Activated naive CD4-positive, alpha-beta T cell treated with anti-CD3 and anti-CD28 coated beads, Interleukin-2, amount 50 U/mL, for 72 hours (primary cell): ENCODE data around the gene OSBPL1A. TPM values are rescaled to one million over a fixed set of nuclear protein-coding genes. Genes with fewer than 3 reads are reported as not detected.

Source experiments
- ATAC-seq, 2 donors: fragments of 150-1000 bp; cut with Tn5 transposase; 2 replicates each; pipeline ENCODE4 v1.10.0; 2021; ENCODE audit warnings: mild to moderate bottlenecking in 2 of 2, moderate library complexity in 2 of 2
- DNase-seq, 2 donors: peaks; one replicate each; pipeline ENCODE4 v3.0.0; 2021 to 2022; ENCODE audit warnings: low spot score in 2 of 2
- H3K27ac Mint-ChIP-seq, 2 donors: one replicate each; pipeline ENCODE4 v1.8.0; 2022; ENCODE audit warnings: mild to moderate bottlenecking in 2 of 2, mixed read lengths in 2 of 2
- H3K36me3 Mint-ChIP-seq, 2 donors: one replicate each; pipeline ENCODE4 v1.8.0; 2022; ENCODE audit warnings: mixed read lengths in 2 of 2
- H3K9me3 Mint-ChIP-seq, 2 donors: one replicate each; pipeline ENCODE4 v1.8.0; 2022; ENCODE audit warnings: mixed read lengths in 2 of 2
- total RNA-seq, 2 donors: library from RNA; stranded (reverse); gene quantifications; one replicate each; pipeline ENCODE4 v1.2.3, GENCODE V29; 2022

The OSBPL1A gene
- total RNA-seq, 2 donors from 2014 or later: 2.3 to 5.4 TPM

DNA sequence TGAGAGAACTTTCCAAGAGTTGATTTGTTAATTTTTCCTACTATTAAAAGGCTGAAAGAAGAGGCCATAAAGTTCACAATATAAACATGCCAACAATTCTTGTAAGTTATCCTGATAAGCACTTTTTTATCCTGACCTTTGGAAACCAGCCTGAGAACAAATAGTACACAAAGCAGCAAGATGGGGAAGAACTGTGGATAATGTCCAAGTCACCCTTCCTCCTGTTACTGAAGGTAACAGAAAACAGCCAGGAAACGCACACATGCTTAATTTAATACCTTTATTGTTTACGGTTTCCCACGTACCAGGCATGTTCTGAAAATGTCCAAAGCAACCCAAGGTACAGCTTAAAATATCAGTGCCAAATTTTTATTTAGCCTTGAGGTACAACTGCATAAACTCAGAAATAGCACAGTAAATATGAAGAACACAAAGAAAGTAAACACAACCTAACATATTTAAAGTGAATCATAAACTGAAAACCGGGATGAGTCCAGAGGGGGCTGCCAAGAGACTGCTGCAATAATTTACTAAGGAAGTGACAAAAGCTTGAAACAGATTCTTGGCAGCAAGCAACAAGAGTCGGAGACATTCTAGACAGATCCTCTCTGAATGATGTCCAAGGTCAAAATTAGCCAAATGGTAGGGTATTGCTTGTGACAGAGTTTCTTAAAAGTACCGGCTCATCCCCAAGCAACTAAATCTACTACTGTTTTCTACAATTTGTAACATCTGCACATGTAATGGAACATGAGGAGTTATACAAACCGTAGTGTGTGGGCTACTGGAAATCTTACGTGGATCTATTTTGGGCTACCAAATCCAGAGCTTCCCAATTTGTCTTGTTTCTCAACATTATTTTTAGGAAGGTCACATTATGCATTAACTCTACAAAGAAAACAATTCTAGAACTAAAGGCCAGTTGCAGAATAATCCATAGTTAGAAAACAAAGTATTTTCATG is 165.6 kb downstream of the OSBPL1A start:
- H3K9me3 Mint-ChIP-seq: no peaks in the 10 kb centered on the region
- no peak for DNase-seq
- H3K27ac Mint-ChIP-seq: no peak overlapping the region
- ATAC-seq: no peak
- no peaks in the 10 kb centered on the region for H3K36me3 Mint-ChIP-seq

DNA sequence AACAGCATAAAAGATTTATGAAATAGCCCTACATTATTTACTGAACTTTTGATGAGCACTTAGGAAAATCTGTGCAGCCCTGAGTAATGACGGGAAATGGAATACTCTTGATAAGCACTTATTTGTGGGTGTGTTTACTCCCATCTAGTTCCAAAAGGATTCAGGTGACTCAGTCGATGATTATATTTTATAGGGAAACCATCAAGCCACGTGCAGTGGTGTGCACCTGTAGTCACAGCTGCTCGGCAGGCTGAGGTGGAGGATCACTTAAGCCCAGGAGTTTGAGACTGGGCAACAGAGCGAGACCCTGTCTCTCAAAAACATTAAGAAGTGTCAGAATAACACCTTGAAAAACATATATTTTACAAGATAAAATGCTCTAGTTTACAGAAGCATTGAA is 166.9 kb downstream of the OSBPL1A start:
- ATAC-seq (no peak), DNase-seq (no peak)
- no peaks in the 10 kb centered on the region for H3K9me3 Mint-ChIP-seq
- no peaks in the 10 kb centered on the region for H3K36me3 Mint-ChIP-seq
- H3K27ac Mint-ChIP-seq: no peak overlapping the region

DNA sequence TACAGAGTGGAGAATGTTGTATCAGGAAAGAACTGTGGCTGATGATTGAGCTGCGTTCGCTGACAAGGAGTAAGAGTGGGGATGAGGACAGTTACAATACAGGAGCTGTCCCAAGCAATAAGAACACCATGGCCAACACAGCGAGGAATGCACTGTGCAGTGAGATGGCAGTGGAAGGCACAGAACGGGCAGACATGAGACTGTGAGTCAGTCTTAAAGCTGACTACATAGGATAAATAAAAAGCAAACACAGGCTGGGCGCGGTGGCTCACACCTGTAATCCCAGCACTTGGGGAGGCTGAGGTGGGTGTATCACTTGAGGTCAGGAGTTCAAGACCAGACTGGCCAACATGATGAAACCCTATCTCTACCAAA is 169.0 kb downstream of the OSBPL1A start:
- no peaks in the 10 kb centered on the region for H3K9me3 Mint-ChIP-seq
- no peaks in the 10 kb centered on the region for H3K36me3 Mint-ChIP-seq
- no peak overlapping the region for H3K27ac Mint-ChIP-seq
- ATAC-seq: no peak
- no peak for DNase-seq

DNA sequence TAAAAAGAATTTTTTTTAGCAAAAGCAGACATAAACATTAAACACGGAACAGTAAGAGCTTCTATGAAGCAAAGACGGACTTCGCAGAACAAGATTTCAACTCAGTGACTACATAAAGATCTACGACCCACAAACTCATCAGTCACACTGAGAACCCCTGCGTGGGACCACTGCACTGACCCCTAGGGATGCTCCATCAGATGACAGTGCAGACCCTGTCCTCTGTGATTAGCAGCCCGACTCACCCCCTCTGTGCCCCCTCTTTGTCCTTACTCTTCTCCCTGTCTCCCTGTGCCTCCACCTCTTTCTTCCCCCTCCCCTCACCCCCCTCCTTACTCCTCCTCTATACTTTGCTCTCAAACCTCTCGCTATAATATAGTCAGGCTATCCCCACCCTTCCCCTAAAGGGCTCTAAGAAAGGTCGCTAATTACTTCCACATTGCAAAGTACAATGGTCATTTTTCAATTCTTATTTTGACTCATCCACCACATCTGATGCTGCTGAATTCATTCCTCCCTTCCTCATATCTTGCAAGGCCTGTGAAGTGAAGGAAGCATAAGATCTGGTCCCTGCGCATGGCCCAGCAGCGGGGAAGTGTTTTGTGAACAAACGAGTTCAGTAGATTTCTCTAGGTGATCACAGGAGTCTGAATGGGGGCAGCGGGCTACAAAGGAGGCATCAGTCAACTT is 169.5 kb downstream of the OSBPL1A start:
- ATAC-seq: no peak
- no peak overlapping the region for H3K27ac Mint-ChIP-seq
- H3K9me3 Mint-ChIP-seq: no peaks in the 10 kb centered on the region
- DNase-seq: no peak
- H3K36me3 Mint-ChIP-seq: no peaks in the 10 kb centered on the region

DNA sequence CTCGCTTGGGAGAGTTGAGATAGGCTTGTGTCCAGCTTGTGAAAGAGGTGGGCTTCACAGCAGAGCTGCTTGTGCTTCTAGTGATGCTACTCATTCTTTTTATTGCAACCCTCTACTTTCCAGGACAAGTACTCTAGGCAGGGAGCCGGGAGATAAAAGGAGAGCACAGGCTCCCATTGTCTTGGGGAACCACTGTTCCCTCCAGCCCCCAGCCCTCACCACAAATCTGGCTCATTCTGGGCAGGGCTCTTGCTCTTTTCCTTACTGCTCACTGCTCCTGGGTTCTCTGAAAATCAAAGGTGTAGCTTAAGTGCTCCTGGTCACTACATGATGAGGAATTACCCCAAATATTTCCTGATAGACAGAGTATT is 177.3 kb downstream of the OSBPL1A start:
- DNase-seq: no peak
- H3K9me3 Mint-ChIP-seq: no peaks in the 10 kb centered on the region
- H3K36me3 Mint-ChIP-seq: no peaks in the 10 kb centered on the region
- no peak for ATAC-seq
- H3K27ac Mint-ChIP-seq: no peak overlapping the region

DNA sequence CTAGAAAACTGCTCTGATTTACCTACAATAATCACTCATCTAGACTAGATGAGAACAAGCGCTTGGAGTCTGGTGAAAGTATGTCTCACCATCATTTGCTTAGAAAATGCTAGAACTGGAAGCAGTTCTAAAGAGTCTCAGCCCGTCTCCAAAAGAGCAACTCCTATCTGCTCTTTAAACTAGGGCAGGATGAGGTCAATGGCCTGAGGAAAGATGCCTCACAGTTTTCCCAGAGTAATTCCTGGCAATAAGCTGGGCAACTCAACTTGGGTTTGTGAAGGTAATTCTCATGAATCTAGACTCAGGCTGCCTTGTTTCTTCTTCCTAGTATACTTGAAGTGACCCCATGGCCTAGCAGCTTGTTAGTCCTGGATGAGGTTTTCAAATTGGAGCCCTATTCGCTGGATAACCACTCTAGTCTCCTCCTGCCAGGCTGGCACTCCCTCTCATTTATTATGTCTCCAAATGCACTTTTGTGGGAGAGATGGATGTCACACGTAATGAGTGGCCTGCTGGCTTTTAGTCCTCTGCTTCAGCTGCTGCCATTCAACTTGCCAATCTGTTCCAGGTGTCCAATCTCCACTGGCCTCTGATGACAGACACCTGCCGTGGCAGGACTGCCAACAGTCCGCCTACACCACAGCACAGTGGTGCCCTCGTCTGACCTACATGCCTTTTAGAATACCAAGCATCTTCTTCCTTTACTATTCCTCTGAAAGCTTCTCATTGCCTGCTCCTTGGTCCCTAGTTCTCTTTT is 177.9 kb downstream of the OSBPL1A start:
- Mint-ChIP-seq H3K9me3 (no peaks in the 10 kb centered on the region), H3K36me3 (no peaks in the 10 kb centered on the region), H3K27ac (no peak overlapping the region)
- ATAC-seq (no peak), DNase-seq (no peak)

DNA sequence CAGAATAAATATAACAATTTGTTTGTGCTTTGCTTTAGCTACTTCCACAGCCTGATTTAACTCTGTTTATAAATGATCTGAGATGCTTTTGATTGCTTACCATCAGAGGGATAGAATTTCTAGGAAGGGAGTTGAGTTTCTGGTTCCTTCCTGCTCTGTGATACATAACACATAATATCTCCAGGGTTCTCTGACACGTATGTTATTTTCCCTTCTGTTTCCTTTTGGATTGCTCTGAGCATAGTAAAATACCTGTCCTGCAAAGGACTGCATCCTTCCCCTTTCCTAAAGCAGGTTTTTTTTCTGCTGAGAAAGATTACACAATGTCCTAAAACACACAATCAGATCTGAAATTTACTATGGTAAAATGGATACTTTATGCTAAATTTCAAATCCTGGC is 182.7 kb downstream of the OSBPL1A start:
- Mint-ChIP-seq H3K27ac (no peak overlapping the region), H3K9me3 (no peaks in the 10 kb centered on the region), H3K36me3 (no peaks in the 10 kb centered on the region)
- no peak for ATAC-seq
- DNase-seq: no peak

DNA sequence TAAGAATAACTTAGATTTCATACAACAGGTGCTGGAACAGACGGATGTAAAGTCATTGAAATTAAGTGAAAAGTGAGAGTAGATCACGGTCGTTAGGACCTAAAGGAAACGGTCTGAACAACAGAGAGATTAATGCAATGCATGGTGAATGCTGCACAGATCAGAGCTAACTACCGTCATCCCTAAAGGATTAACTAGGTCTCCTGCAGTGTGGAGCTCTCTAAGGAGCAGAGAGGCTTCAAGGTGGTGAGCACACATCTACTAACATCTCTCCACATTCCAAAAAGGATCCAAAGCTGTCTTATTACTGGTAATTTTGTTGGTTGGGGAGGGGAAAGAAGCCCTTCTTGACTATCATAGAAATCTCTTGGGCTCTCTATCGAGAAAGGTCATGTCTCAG is 183.5 kb downstream of the OSBPL1A start:
- Mint-ChIP-seq H3K36me3 (no peaks in the 10 kb centered on the region), H3K9me3 (no peaks in the 10 kb centered on the region), H3K27ac (no peak overlapping the region)
- ATAC-seq: no peak
- DNase-seq: no peak

DNA sequence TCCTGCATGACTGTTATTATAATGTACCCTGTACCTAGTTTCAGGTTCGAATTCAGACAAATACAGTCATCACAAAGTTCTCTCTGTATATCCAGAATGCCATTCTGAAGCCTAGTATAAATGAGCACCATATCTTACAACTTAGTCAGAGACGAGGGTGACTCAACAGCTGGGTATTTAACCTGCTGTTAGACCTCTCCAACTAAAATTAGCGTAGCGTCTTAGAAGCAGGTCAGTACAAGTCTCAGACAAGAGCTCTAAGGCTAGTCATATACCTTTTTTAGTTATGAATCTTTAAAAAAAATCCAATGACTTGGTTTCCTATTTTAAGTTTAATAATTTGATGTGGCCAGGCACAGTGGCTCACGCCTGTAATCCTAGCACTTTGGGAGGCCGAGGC is 184.7 kb downstream of the OSBPL1A start:
- ATAC-seq: no peak

DNA sequence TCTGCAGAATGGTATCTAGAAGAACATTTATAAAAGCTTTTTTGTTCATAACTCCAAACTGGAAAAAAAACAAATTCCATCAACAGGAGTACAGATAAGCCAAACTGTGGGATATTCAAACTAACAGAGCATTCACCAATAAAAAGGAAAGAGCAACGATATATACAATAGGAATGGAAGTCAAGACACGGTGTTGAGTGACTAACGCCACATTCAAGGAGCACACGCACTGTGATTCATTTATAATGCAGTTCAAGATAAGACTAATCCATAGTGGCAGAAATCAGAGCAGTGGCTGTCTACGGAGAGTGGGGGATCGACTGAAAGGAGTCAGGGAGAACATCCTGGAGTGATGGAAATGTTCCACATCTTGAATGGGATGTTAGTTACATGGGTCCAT is 188.1 kb downstream of the OSBPL1A start:
- H3K36me3 Mint-ChIP-seq: no peaks in the 10 kb centered on the region
- H3K27ac Mint-ChIP-seq: no peak overlapping the region
- DNase-seq (no peak), ATAC-seq (no peak)
- no peaks in the 10 kb centered on the region for H3K9me3 Mint-ChIP-seq

More for the DNA sequence above, 184.7 kb downstream of the OSBPL1A start:
- DNase-seq: no peak
- H3K27ac Mint-ChIP-seq: no peak overlapping the region
- H3K36me3 Mint-ChIP-seq: no peaks in the 10 kb centered on the region
- H3K9me3 Mint-ChIP-seq: no peaks in the 10 kb centered on the region

DNA sequence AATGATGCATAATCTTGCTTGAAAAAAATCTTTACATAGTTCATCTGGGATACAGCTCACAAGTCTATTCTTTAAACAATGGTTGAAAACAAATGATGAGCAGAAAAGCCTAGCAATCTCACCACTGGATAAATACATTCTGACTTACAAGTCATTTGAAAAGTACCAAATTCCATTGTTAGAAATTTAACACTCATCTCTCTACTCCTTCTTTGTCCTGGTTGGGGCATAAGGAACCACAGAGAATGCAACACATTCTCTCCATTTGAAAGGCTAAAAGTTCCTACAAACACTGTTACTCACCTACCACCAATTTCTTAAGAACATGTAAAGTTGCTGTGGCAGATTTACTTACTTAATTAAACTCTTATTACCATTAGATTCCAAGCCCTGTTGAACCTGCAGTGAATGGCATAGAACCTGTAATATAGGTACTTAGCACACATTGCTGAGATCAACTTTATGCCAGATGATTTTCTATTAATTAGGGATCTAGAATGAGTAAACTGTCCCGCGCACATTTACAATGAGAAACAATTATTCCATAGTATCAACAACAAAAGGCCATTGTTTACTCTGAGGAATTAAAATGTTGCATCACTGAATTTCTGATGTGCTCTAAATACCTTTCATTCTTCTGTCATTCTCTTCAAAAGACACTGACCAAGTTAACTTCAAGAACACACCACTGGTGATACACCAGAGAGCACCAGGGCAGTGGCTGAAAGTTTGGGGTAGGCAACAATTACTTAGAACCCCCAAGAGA is 189.2 kb downstream of the OSBPL1A start:
- Mint-ChIP-seq H3K36me3 (no peaks in the 10 kb centered on the region), H3K27ac (no peak overlapping the region), H3K9me3 (no peaks in the 10 kb centered on the region)
- no peak for DNase-seq
- ATAC-seq: peak in 1 of 2 donors; percentile 93

DNA sequence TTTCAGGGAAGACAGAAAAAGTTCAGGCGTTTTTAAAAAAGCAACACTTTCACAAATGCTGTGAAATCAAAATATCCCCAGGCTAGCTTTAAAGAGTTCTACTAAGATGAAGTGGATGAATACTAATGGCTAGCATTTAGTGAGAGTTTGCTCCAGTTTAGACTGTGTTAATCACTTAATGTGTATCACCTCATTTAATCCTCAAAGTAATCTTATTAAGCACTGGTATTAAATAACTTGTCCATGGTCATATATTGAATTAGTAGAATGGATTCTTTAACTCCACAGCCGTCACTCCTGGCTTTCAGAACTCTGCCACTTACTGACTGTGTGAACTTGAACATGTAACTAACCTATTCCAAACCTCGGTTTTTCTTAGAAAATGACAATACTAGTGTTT is 192.7 kb downstream of the OSBPL1A start:
- ATAC-seq: no peak
- H3K27ac Mint-ChIP-seq: no peak overlapping the region

DNA sequence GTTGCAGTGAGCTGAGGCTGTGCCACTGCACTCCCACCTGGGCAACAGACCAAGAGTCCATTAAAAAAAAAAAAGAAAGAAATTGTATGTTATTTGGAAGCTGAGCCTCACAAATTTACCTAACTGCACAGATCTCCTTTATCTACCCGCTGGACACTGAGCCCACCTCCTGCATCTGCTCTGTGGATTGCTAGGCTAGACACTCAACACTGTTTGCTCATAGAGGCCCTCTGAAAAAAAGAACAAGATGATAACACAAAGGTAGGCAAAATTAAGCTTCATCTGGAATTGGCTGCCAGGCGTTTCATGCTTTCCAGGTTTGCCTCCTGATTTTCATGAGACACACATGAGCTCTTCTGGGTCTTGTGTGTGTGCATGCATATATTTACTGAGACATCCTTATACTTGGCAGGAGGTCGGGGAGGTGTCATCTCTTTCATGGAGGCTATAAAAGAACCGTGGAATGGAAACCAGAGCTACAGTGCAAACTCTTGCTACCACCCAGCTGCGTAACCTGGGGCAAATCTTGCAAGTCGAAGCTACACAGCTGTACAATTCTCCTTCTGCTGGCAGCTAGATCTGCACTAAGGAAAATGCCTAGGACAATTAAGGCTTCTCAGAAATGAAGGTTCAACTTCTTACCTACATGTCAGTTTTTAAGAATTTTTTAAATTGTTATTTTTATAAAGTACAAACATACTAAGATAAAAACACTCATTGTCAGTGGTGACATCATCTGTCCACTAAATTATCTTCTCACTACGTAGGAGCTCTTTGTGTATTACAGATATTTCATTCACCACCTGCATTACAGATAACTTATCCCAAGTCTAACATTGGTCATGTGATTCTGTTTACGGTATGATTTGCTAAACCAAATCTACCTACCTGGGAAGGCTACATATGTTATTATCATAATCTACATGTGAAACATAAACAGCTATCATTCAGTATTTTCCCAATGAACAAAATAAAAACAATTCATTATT is 195.6 kb downstream of the OSBPL1A start:
- no peaks in the 10 kb centered on the region for H3K9me3 Mint-ChIP-seq
- no peaks in the 10 kb centered on the region for H3K36me3 Mint-ChIP-seq
- ATAC-seq: no peak
- no peak overlapping the region for H3K27ac Mint-ChIP-seq
- no peak for DNase-seq

More for the DNA sequence above, 192.7 kb downstream of the OSBPL1A start:
- Mint-ChIP-seq H3K36me3 (no peaks in the 10 kb centered on the region), H3K9me3 (no peaks in the 10 kb centered on the region)
- DNase-seq: no peak

DNA sequence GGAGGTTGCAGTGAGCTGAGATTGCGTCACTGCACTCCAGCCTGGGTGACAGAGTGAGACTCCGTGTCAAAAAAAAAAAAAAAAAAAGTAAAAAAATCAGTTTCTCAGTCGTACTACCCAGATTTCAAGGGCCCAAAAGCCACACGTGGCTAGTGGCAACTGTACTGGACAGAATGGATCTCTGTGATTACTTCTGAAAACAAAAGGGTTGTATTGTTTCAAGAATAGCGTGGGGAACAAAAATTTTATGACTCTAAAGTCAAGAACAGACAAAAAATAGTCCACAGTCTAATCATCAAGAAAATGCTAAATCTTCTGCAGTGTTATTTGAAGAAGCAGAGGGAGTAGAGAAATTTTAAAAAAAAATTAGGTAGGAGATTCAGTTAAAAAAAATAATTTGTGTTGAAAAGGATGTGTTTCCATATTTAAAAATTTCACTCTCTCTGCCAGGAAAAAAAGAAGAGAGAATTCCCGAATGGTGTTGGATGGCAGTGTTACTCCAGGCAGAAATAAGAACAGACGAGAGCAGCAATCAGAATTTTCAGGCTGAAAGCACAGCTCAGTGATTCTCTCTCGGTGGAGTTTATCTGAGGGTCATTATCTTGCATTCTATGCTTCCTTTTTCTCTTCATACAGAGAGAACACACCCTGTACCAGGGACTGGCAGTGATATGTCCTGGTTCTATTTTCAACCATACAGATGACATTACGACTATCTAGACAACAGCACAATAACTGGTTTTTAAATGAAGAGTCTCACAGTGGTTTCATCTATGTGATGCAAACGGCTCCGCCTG is 196.9 kb downstream of the OSBPL1A start:
- Mint-ChIP-seq H3K27ac (no peak overlapping the region), H3K36me3 (no peaks in the 10 kb centered on the region), H3K9me3 (no peaks in the 10 kb centered on the region)
- DNase-seq (no peak), ATAC-seq (no peak)
